Activated CD4-positive, alpha-beta T cell treated with anti-CD3 and anti-CD28 coated beads, Interleukin-10, Interleukin-2, amounts not matched to agents 100 ng/mL and 50 ng/mL, durations not matched to agents 16 hours and 8 hours (primary cell): ENCODE data around the gene EPB41L2.
"Not testable (repeated sequence)": the region's sequence is repeated elsewhere in the genome, so short reads cannot be mapped to it uniquely, and the experiment has no call there.

Source experiments
- DNase-seq: peaks from one replicate; pipeline ENCODE4 v3.0.0-alpha.2; 2020

Gene EPB41L2

GRCh38 chr6:131063028-131063763 is at the start of gene EPB41L2:
Gene EPB41L2 (minus strand): TSS chr6:131063245. CDS start chr6:130956485, 106,760 bp downstream.
- peak; percentile 88 for DNase-seq

- no peak for DNase-seq
These were observed 49.2 kb upstream of the EPB41L2 start for GRCh38 chr6:131112249-131112648.

GRCh38 chr6:131107151-131107550 is 44.1 kb upstream of the EPB41L2 start:
- DNase-seq, result no peak

- no peak for DNase-seq
These were observed 40.9 kb upstream of the EPB41L2 start for GRCh38 chr6:131103901-131104300.

- no peak for DNase-seq
These were observed 40.3 kb upstream of the EPB41L2 start for GRCh38 chr6:131103296-131103695.

GRCh38 chr6:131101911-131102680 is 39.1 kb upstream of the EPB41L2 start:
- DNase-seq, result no peak

GRCh38 chr6:131096786-131097185 is 33.7 kb upstream of the EPB41L2 start:
- no peak for DNase-seq

- DNase-seq, result no peak
These were observed 30.3 kb upstream of the EPB41L2 start for GRCh38 chr6:131093334-131093733.

- not testable (repeated sequence) for DNase-seq
These were observed 28.9 kb upstream of the EPB41L2 start for GRCh38 chr6:131091944-131092343.

GRCh38 chr6:131090339-131090738 is 27.3 kb upstream of the EPB41L2 start:
- not testable (repeated sequence) for DNase-seq

GRCh38 chr6:131084982-131085381 is 21.9 kb upstream of the EPB41L2 start:
- no peak for DNase-seq

GRCh38 chr6:131083687-131084086 is 20.6 kb upstream of the EPB41L2 start:
- DNase-seq, result no peak

- no peak for DNase-seq
These were observed 19.3 kb upstream of the EPB41L2 start for GRCh38 chr6:131082335-131082734.

GRCh38 chr6:131080084-131080483 is 17.0 kb upstream of the EPB41L2 start:
- no peak for DNase-seq

- DNase-seq, result no peak
These were observed 10.5 kb upstream of the EPB41L2 start for GRCh38 chr6:131073577-131073976.

- DNase-seq, result no peak
These were observed 7.0 kb upstream of the EPB41L2 start for GRCh38 chr6:131070061-131070460.

- DNase-seq, result no peak
These were observed 5.1 kb upstream of the EPB41L2 start for GRCh38 chr6:131068165-131068564.

GRCh38 chr6:131067521-131067920 is 4.5 kb upstream of the EPB41L2 start:
- DNase-seq, result no peak

GRCh38 chr6:131065824-131066171 is 2.8 kb upstream of the EPB41L2 start:
- no peak for DNase-seq

GRCh38 chr6:131065112-131065823 is 2.2 kb upstream of the EPB41L2 start:
- no peak for DNase-seq

- no peak for DNase-seq
These were observed 773 bp upstream of the EPB41L2 start for GRCh38 chr6:131063764-131064272.

- peak; percentile 9 for DNase-seq
These were observed 611 bp downstream of the EPB41L2 start for GRCh38 chr6:131062241-131063027.

GRCh38 chr6:131061751-131062119 is 1.3 kb downstream of the EPB41L2 start:
- DNase-seq, result peak; percentile 2
